Bronchial epithelial cell (primary cell): Measurements from ENCODE around the gene FBXO42. TPM values are rescaled to one million over a fixed set of nuclear protein-coding genes. Genes with fewer than 3 reads are reported as not detected.
A peak's percentile ranks its signal among the peaks of the same experiment; 100 is the strongest.

ENCODE experiments used
- DNase-seq: peaks from one replicate; pipeline ENCODE4 v3.0.0-alpha.2; 2010; ENCODE audit warnings: low read depth
- FAIRE-seq: peaks from 2 replicates; lab custom pipeline; 2011; peaks lifted over from hg19 to GRCh38; lab: Jason Lieb, UNC
- H3K27me3 ChIP-seq: 2 replicates; pipeline ENCODE4 v1.5.1; 2011; ENCODE audit warnings: low read length; ENCODE audit not compliant: control insufficient read depth, insufficient read depth
- H3K36me3 ChIP-seq: 2 replicates; pipeline ENCODE4 v1.5.1; 2011; ENCODE audit warnings: low read length; ENCODE audit not compliant: control insufficient read depth, insufficient read depth
- H3K4me3 ChIP-seq: 2 replicates; pipeline ENCODE4 v1.5.1; 2011; ENCODE audit warnings: mild to moderate bottlenecking, low read depth, low read length, control low read depth
- total RNA-seq: library from RNA; depleted of rRNA; stranded (reverse); fragments of >200 nt; gene quantifications from 2 replicates; pipeline ENCODE4 v1.2.1, GENCODE V29; 2014
- TF ChIP-seq, protein P1 (sequence below): IDR thresholded peaks from 2 replicates; pipeline ENCODE4 v1.5.1; 2011; ENCODE audit warnings: mild to moderate bottlenecking, moderate library complexity, low read length, control low read depth, inconsistent platforms; ENCODE audit not compliant: insufficient read depth, severe bottlenecking

Gene FBXO42
- total RNA-seq, 1 donor from 2014 or later = 10.8 TPM

DNA sequence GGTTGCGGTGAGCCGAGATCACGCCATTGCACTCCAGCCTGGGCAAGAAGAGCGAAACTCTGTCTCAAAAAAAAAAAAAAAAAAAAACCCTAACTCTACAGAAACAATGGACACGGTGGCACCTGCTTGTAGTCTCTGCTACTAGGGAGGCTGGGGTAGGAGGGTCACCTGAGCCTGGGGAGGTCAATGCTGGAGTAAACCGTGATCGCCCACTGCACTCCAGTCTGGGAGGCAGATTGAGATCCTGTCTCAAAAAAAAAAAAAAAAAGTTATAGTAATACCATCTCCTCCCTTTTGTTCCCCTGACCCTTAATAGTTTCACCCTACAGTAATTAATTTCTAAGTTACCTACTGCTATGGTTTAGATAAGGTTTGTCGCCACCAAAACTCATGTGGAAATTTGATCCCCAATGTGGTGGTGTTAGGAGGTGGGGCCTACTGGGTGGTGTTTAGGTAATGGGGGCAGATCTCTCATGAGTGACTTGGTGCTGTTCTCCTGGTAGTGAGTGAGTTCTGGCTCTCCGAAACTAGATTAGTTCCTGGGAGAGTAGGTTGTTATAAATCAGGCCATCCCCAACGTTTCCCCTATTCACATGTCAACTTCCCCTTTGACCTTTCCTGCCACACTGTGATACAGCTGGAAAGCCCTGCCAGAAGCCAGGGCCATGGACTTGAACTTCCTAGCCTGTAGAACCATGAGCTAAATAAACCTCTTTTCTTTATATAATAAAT is 9.8 kb downstream of the FBXO42 start:
- TF ChIP-seq, protein P1, sequence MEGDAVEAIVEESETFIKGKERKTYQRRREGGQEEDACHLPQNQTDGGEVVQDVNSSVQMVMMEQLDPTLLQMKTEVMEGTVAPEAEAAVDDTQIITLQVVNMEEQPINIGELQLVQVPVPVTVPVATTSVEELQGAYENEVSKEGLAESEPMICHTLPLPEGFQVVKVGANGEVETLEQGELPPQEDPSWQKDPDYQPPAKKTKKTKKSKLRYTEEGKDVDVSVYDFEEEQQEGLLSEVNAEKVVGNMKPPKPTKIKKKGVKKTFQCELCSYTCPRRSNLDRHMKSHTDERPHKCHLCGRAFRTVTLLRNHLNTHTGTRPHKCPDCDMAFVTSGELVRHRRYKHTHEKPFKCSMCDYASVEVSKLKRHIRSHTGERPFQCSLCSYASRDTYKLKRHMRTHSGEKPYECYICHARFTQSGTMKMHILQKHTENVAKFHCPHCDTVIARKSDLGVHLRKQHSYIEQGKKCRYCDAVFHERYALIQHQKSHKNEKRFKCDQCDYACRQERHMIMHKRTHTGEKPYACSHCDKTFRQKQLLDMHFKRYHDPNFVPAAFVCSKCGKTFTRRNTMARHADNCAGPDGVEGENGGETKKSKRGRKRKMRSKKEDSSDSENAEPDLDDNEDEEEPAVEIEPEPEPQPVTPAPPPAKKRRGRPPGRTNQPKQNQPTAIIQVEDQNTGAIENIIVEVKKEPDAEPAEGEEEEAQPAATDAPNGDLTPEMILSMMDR = no peak
- Histone ChIP-seq H3K4me3 (no peak overlapping the region), H3K27me3 (no peaks in the 10 kb centered on the region), H3K36me3 (peaks cover 1% of the 10 kb centered on the region)
- FAIRE-seq (no peak), DNase-seq (no peak)

DNA sequence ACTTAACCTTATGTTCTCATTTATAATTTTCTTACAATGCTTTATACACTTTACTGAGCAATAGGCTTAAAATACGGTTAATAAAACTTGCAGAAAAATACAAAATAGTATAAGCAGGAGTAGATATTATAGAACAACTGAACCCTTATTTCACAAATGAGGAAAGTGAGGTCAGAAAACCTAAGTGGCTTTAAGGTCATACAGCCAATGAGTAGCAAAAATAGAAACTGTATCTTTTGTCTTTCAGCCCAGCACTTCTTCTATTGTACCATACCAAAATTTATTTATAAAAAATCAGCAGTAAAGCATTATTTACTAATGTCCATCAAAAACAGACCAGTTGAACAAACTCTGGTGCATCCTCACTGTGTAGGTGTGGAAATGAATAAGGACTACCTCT is 11.6 kb downstream of the FBXO42 start:
- no peak overlapping the region for H3K4me3 ChIP-seq
- no peaks in the 10 kb centered on the region for H3K27me3 ChIP-seq
- FAIRE-seq (no peak), DNase-seq (no peak)
- peaks cover 1% of the 10 kb centered on the region for H3K36me3 ChIP-seq
- TF ChIP-seq, protein P1 = no peak

DNA sequence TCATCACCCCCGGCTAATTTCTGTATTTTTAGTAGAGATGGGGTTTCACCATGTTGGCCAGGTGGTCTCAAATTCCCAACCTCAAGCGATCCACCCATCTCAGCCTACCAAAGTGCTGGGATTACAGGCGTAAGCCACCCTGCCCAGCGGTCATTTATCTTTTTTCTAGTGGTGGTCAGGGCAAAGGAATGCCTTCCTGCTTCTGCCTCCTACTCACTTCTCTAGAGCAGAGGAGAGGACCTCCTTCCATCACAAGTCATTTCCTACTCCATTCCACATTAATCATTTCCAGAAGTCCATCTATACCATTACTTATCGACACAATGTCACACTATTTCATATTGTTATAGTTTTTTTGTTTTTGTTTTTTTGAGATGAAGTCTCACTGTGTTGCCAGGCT is 13.3 kb downstream of the FBXO42 start:
- FAIRE-seq = no peak
- Histone ChIP-seq H3K27me3 (no peaks in the 10 kb centered on the region), H3K36me3 (peaks cover 1% of the 10 kb centered on the region), H3K4me3 (no peak overlapping the region)
- TF ChIP-seq, protein P1 = no peak
- no peak for DNase-seq

DNA sequence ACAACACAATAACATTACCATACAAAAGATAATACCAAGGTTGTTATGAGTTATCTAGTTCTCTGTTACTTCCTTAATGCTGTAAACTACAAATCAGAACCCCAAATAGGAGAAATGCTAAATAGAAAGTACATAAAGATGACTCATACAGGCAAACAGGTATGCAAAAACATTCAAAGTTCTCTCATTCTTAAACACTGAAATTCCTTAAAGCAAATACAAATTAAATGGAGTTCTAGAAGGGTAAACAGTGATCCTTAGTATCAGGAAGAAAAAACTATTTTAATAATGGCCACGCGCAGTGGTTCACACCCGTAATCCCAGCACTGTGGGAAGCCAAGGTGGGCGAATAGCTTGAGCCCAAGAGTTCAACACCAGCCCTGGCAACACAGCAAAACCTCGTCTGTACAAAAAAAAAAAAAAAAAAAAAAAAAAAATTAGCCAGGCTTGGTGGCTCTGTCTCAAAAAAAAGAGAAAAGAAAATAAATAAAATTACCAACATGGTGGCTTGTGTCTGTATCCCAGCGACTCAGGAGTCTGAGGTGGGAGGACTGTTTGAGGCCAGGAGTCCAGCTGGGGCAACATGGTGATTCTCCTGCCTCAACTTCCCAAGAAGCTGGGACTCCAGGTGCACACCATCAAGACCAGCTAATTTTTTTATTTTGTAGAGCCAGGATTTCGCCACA is 17.5 kb downstream of the FBXO42 start:
- FAIRE-seq (no peak), DNase-seq (peak; percentile 59)
- TF ChIP-seq, protein P1 = no peak
- Histone ChIP-seq H3K27me3 (no peaks in the 10 kb centered on the region), H3K36me3 (no peaks in the 10 kb centered on the region), H3K4me3 (no peak overlapping the region)

DNA sequence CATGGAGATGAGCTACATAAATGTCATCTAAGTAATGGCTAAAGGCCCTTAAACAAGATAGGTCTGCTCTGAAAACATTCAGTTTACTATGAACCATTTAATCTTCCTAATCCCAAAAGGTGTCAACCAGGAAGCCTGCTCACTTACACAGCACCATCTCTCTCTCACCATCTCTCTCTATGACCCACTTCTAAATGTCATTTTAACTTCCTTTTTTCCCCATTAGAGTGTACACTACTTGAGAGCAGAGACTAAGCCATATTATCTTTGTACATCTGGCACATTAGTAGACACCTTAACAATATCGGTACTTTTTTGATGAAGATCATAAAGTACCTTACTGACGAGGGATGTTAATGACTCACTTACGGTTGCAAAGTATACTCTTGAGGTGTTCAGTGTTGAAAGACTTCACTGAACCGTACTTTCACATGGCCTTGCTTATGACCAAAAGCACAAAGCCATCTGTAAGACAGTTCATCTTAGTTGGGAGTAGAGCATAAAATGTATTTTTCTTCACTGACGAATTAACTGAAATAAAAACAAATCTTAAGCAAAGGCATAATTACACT is 25.4 kb downstream of the FBXO42 start:
- H3K36me3 ChIP-seq = peaks cover 2% of the 10 kb centered on the region
- DNase-seq (peak; percentile 47), FAIRE-seq (no peak)
- H3K27me3 ChIP-seq = no peaks in the 10 kb centered on the region
- no peak overlapping the region for H3K4me3 ChIP-seq
- TF ChIP-seq, protein P1 = no peak
